Embryonic facial prominence (tissue), 1 donor: ENCODE results near the gene UGT1A9.
"Not testable (repeated sequence)": the region's sequence is repeated elsewhere in the genome, so short reads cannot be mapped to it uniquely, and the experiment has no call there.

Experiments used
- DNase-seq: peaks from one replicate; pipeline ENCODE4 v3.0.0-alpha.2; 2016; ENCODE audit errors: extremely low spot score

The UGT1A9 gene

GRCh38 chr2:233671290-233672161, at the start of gene UGT1A9:
Gene UGT1A9, plus strand, starts transcription at chr2:233671898. Its CDS starts 37 bp downstream, at chr2:233671935.
- no peak for DNase-seq

GRCh38 chr2:233627331-233628025, 44.2 kb upstream of the UGT1A9 start:
- no peak for DNase-seq

GRCh38 chr2:233636306-233636705, 35.4 kb upstream of the UGT1A9 start, which contains the start of gene UGT1A10:
Gene UGT1A10, plus strand, starts transcription at chr2:233636448. Its CDS starts 75 bp downstream, at chr2:233636523.
- not testable (repeated sequence) for DNase-seq

GRCh38 chr2:233638836-233639235, 32.9 kb upstream of the UGT1A9 start:
- no peak for DNase-seq

GRCh38 chr2:233639860-233640259, 31.8 kb upstream of the UGT1A9 start:
- no peak for DNase-seq

GRCh38 chr2:233643128-233643527, 28.6 kb upstream of the UGT1A9 start:
- DNase-seq, result no peak

- DNase-seq, result not testable (repeated sequence)
Observed at GRCh38 chr2:233646033-233646432, 25.7 kb upstream of the UGT1A9 start.

- no peak for DNase-seq
Observed at GRCh38 chr2:233650981-233651380, 20.7 kb upstream of the UGT1A9 start.

GRCh38 chr2:233651430-233651829, 20.3 kb upstream of the UGT1A9 start:
- no peak for DNase-seq

GRCh38 chr2:233654501-233654900, 17.2 kb upstream of the UGT1A9 start:
- no peak for DNase-seq

GRCh38 chr2:233655043-233655442, 16.7 kb upstream of the UGT1A9 start:
- no peak for DNase-seq

- not testable (repeated sequence) for DNase-seq
Observed at GRCh38 chr2:233655943-233656342, 15.8 kb upstream of the UGT1A9 start.

GRCh38 chr2:233656443-233656842, 15.3 kb upstream of the UGT1A9 start:
- DNase-seq, result no peak

- DNase-seq, result no peak
Observed at GRCh38 chr2:233658610-233659009, 13.1 kb upstream of the UGT1A9 start.

GRCh38 chr2:233663911-233664310, 7.8 kb upstream of the UGT1A9 start:
- DNase-seq, result no peak

GRCh38 chr2:233668605-233669260, 3.0 kb upstream of the UGT1A9 start:
- no peak for DNase-seq

- no peak for DNase-seq
Observed at GRCh38 chr2:233672886-233673285, 1.2 kb downstream of the UGT1A9 start.

- DNase-seq, result no peak
Observed at GRCh38 chr2:233673896-233674295, 2.2 kb downstream of the UGT1A9 start.

- DNase-seq, result no peak
Observed at GRCh38 chr2:233674314-233674713, 2.6 kb downstream of the UGT1A9 start.

GRCh38 chr2:233674995-233675394, 3.3 kb downstream of the UGT1A9 start:
- DNase-seq, result no peak

GRCh38 chr2:233676046-233676445, 4.3 kb downstream of the UGT1A9 start:
- no peak for DNase-seq

- no peak for DNase-seq
Observed at GRCh38 chr2:233679196-233679595, 7.5 kb downstream of the UGT1A9 start.
